Heart left ventricle (tissue), 13 donors: Measurements from ENCODE around the gene HAND2.

ENCODE experiments used
- POLR2A ChIP-seq, 2 donors: fragments of 450-650 bp; IDR thresholded peaks; one replicate each; pipeline ENCODE4 v1.6.1; 2017; ENCODE audit warnings: antibody characterized with exemption in 2 of 2, mild to moderate bottlenecking in 2 of 2, moderate library complexity in 2 of 2
- TF ChIP-seq, protein P1 (sequence below), 12 donors: fragments of 200-600 bp; sonication (generic) in 4 of 12; IDR thresholded peaks; one replicate each; pipeline versions ENCODE4 v1.5.0 to v1.8.0; 2018 to 2022; ENCODE audit warnings: antibody characterized with exemption in 12 of 12, mild to moderate bottlenecking in 5 of 12
- donor health status: ischemic (EF 13 %, LVEDD 7.1; RV severe dilation, severe dysfunction).
- donor health status: DM: no; HTN: yes; CAD: no.
- donor health status: DM: no; HTN: no; CAD: no.
- donor health status: ischemic (EF 25% LVEDD 6.9; RV normal size, moderate dysfunction).
- donor health status: ischemic (EF 25% LVEDD 5.7; RV mildly dilated, moderate dysfunction).
- donor health status: ischemic (EF 35%, LVEDD 5.7; RV mildly dilated, moderate dysfunction).
- donor health status: nonischemic (EF 11% LVEDD 7.7; RV severe dilation, severe dysfunction).
- donor health status: DM: yes; HTN: yes; CAD: no.
- donor health status: PGD.
- donor health status: ischemic (EF 29% LVEDD 5.4; RV normal size, mild dysfunction).
- donor health status: nonischemic (EF 23%, LVEDD 6.1; RV moderate dilation, normal function).

- TF ChIP-seq, protein P1, sequence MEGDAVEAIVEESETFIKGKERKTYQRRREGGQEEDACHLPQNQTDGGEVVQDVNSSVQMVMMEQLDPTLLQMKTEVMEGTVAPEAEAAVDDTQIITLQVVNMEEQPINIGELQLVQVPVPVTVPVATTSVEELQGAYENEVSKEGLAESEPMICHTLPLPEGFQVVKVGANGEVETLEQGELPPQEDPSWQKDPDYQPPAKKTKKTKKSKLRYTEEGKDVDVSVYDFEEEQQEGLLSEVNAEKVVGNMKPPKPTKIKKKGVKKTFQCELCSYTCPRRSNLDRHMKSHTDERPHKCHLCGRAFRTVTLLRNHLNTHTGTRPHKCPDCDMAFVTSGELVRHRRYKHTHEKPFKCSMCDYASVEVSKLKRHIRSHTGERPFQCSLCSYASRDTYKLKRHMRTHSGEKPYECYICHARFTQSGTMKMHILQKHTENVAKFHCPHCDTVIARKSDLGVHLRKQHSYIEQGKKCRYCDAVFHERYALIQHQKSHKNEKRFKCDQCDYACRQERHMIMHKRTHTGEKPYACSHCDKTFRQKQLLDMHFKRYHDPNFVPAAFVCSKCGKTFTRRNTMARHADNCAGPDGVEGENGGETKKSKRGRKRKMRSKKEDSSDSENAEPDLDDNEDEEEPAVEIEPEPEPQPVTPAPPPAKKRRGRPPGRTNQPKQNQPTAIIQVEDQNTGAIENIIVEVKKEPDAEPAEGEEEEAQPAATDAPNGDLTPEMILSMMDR (IDR thresholded peaks at IDR 0.05), result no peak
- no peak for TF ChIP-seq POLR2A (IDR thresholded peaks at IDR 0.05)
Measured at GRCh38 chr4:173500841-173501591, 29.0 kb downstream of the HAND2 start.
